ENCODE data around the gene FAR1.

DNA sequence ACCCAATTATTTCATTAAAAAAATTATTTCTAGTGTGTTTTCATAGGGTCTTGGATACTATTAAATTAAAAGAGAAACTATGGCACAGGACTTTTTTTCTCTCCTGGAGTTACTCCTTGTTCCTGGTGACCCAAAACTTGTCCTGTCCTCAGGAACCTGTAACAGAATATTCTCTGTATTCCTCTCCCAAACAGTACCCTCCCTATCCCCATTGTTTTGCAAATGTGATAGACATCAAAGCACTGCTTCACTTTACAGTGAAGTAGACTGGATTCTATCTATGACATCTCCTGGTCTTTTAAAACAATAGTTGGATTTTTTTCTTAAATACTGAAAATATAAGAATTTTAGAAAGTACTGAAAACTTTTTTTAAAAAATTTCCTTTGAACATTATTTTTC is 37.2 kb downstream of the FAR1 start:
- TF ChIP-seq, protein P1, sequence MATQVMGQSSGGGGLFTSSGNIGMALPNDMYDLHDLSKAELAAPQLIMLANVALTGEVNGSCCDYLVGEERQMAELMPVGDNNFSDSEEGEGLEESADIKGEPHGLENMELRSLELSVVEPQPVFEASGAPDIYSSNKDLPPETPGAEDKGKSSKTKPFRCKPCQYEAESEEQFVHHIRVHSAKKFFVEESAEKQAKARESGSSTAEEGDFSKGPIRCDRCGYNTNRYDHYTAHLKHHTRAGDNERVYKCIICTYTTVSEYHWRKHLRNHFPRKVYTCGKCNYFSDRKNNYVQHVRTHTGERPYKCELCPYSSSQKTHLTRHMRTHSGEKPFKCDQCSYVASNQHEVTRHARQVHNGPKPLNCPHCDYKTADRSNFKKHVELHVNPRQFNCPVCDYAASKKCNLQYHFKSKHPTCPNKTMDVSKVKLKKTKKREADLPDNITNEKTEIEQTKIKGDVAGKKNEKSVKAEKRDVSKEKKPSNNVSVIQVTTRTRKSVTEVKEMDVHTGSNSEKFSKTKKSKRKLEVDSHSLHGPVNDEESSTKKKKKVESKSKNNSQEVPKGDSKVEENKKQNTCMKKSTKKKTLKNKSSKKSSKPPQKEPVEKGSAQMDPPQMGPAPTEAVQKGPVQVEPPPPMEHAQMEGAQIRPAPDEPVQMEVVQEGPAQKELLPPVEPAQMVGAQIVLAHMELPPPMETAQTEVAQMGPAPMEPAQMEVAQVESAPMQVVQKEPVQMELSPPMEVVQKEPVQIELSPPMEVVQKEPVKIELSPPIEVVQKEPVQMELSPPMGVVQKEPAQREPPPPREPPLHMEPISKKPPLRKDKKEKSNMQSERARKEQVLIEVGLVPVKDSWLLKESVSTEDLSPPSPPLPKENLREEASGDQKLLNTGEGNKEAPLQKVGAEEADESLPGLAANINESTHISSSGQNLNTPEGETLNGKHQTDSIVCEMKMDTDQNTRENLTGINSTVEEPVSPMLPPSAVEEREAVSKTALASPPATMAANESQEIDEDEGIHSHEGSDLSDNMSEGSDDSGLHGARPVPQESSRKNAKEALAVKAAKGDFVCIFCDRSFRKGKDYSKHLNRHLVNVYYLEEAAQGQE (IDR thresholded peaks at IDR 0.05; ENCODE audit: low read depth), result no peak
- TF ChIP-seq, protein P2, sequence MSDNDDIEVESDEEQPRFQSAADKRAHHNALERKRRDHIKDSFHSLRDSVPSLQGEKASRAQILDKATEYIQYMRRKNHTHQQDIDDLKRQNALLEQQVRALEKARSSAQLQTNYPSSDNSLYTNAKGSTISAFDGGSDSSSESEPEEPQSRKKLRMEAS (IDR thresholded peaks at IDR 0.05), result no peak
- no peak for TF ChIP-seq YY1 (IDR thresholded peaks at IDR 0.05; ENCODE audit: low read depth)
- no peak for TF ChIP-seq EP300 (IDR thresholded peaks at IDR 0.05; ENCODE audit: borderline replicate concordance)
- no peak for TF ChIP-seq TEAD4 (IDR thresholded peaks at IDR 0.05)
- no peak for TF ChIP-seq TAF1 (IDR thresholded peaks at IDR 0.05; ENCODE audit: low read depth)
- no peak for TF ChIP-seq EGR1 (IDR thresholded peaks at IDR 0.05)
- TF ChIP-seq FOXM1 (IDR thresholded peaks at IDR 0.05; ENCODE audit: borderline replicate concordance, low read depth), result no peak
- no peak for TF ChIP-seq CREB1 (IDR thresholded peaks at IDR 0.05; ENCODE audit: low read depth)
- no peak for TF ChIP-seq CEBPB (IDR thresholded peaks at IDR 0.05)
- no peak for TF ChIP-seq TCF12 (IDR thresholded peaks at IDR 0.05; ENCODE audit: low read depth)
- no peak for TF ChIP-seq RAD21 (IDR thresholded peaks at IDR 0.05; ENCODE audit: low read depth)
